GM10248 (cell line): ENCODE measurements around the gene PTRHD1.

Source experiments
- CTCF ChIA-PET: fragments of 300-600 bp; sonication (Branson Sonifier 250); formaldehyde crosslinking; extraction: SDS; loops from one replicate; lab custom pipeline; 2021; ENCODE audit warnings: antibody characterized with exemption; lab: Yijun Ruan, JAX
- POLR2A ChIA-PET: fragments of 350-650 bp; sonication (Branson Sonifier 250); formaldehyde crosslinking; extraction: SDS; loops from one replicate; lab custom pipeline; 2020; ENCODE audit warnings: antibody characterized with exemption; lab: Yijun Ruan, JAX
- DNase-seq: peaks from one replicate; pipeline ENCODE4 v3.0.0; 2012; ENCODE audit errors: extremely low spot score
- CTCF ChIP-seq: IDR thresholded peaks from 2 replicates; pipeline ENCODE4 v1.5.1; 2012; ENCODE audit warnings: mild to moderate bottlenecking, low read depth; ENCODE audit errors: extremely low read depth, missing control alignments, control extremely low read depth

Gene PTRHD1

GRCh38 chr2:24756789-24757188, 36.4 kb downstream of the PTRHD1 start:
- no peak for TF ChIP-seq CTCF
- DNase-seq: no peak
- POLR2A ChIA-PET: no interaction called here
- CTCF ChIA-PET: interaction anchor here (1.6 to 2.0 kb wide), 2 partner anchors 14 to 18 kb away, joined by 6 to 7 read pairs; no protein-coding TSS in a partner anchor

- TF ChIP-seq CTCF: no peak
- ChIA-PET POLR2A (no interaction called here), CTCF (interaction anchor here (0.6 to 2.0 kb wide), 2 partner anchors 12 to 25 kb away, joined by 3 to 7 read pairs; no protein-coding TSS in a partner anchor)
- no peak for DNase-seq
These were observed 38.0 kb downstream of the PTRHD1 start for GRCh38 chr2:24754985-24755705.

- TF ChIP-seq CTCF: no peak
- ChIA-PET CTCF (no interaction called here), POLR2A (no interaction called here)
- no peak for DNase-seq
These were observed 44.0 kb downstream of the PTRHD1 start for GRCh38 chr2:24749069-24749691.

GRCh38 chr2:24747299-24747698, 45.9 kb downstream of the PTRHD1 start:
- ChIA-PET POLR2A (no interaction called here), CTCF (no interaction called here)
- DNase-seq: no peak
- no peak for TF ChIP-seq CTCF

GRCh38 chr2:24745825-24746224, 47.4 kb downstream of the PTRHD1 start:
- ChIA-PET CTCF (interaction anchor here (1.9 kb wide), 1 partner anchor 12 kb away, joined by 4 read pairs; no protein-coding TSS in a partner anchor), POLR2A (no interaction called here)
- no peak for DNase-seq
- TF ChIP-seq CTCF: no peak

- POLR2A ChIA-PET: no interaction called here
- TF ChIP-seq CTCF: no peak
- DNase-seq: no peak
- CTCF ChIA-PET: interaction anchor here (0.9 to 1.9 kb wide), 3 partner anchors 13 to 34 kb away, joined by 3 to 4 read pairs (median 3); no protein-coding TSS in a partner anchor
These were observed 48.8 kb downstream of the PTRHD1 start for GRCh38 chr2:24744356-24744755.
